GM19099 (cell line): ENCODE measurements around the gene SESN1.

Experiments
- POLR2A ChIP-seq: IDR thresholded peaks from 3 replicates; pipeline ENCODE4 v1.6.1; 2011; ENCODE audit warnings: low read depth; ENCODE audit not compliant: insufficient read length; ENCODE audit errors: extremely low read depth

The SESN1 gene

DNA sequence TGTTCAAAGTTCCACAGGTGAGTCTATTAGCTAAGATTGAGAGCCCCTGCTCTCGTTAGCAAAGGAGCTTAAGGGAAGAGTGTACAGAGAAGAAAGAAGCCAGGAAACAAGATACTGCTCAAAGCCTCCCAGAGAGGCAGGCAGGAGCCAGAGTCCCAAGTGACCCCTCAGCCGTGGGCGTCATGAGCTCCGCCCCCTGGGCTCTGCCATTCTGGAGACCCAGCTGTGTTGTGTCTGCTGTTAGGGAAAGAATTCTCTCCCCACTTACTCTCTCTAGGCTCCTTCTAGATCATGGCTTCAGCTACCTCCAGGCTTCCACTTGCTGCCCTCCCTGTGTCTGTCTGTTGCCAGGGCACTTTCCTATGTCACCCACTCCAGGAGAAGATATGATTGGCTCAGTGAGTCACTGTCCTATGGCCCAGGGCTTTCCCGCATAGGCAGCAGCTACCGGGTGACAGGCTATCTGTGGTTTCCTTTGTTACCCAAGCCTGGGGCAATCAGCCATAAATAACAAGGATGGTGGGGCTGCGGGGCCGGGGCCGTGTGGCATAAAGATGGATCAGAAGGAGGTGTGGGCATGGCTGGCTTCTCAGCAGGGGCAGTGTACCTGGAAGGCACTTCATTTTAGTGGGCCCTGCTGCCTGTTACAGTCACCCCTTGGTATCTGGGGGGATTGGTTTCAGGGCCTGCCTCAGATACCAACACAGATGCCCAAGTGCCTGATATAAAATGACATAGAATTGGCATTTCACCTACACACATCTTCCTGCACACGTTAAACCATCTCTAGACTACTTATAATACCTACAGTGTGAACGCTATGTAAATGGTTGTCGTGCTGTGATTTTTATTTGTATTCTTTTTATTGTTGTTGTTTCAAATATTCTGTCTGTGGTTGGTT, 127.5 kb downstream of the SESN1 start:
- no peak for TF ChIP-seq POLR2A

DNA sequence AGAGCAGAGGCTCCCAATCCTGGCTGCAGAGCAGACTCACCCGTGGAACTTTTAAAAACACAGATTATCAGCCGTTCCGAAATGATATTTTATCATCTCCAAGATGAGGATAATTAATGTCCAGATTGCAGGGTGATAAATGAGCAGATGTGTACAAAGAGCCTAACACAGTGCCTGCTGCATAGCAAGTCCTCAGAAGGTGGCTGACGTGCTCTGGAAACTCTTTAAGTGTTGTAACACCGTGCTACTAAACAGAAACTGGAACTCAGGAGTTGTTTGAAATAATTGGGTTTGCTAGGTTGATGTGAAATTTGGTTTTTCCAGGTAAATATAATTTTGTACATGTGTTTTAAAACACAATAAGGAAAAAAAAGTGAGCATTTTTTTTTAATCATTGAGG, 128.4 kb downstream of the SESN1 start:
- TF ChIP-seq POLR2A: no peak

DNA sequence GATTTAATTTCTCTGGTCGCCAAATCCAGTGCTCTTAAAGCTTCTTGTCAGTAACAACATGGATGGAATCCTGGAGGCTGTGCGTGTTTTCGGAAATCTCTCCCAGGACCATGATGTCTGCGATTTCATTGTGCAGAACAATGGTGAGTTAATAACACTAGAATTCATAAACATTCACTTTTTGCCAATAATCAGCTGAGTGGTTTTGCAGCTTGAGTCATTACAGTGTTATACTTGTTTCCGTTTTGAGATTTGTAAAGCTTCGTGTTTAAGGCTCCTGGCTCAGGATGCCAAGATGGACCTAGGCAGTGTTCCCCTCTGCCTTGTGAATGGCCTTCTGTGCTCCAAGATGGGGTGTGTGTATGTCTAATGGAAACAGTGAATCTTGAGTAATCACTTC, 132.7 kb downstream of the SESN1 start:
- no peak for TF ChIP-seq POLR2A

DNA sequence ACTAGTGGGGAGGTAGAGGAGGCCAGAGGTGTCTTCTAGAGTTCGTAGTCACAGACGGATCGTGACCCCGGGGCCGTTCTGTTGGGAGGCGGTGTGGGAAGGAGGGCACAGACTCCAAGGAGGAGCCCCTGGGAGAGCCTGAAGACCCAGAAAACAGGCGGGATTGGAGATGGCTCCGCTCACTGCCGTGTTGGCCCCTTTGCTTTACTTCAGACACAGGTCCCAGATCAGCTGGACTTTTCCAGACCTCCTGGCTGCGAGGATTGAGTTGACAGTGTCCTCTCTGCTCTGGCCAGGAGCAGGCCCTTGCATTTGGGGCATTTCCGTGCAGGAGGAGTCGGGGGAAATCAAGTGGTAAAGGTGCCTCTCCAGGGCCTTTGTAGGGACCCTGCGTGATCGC, 133.6 kb downstream of the SESN1 start:
- TF ChIP-seq POLR2A: no peak

DNA sequence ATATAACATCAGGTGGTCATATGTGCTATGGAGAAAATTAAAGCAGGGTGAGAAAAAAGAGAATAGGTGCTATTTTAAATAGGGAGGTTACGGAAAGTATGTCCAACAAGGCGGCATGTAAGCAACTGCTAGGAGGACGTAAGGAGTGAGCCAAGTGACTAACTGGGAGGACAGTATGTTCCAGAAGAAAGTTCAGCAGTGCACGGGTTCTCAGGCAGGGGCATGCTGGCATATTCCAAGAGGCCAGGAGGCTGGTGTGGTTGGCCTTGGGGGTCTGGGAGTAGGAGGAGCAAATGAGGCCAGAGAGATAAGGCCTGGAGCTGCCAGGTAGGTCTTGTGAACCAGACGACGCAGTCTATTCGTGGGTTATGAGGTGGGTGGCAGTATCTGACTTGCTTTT, 134.0 kb downstream of the SESN1 start:
- no peak for TF ChIP-seq POLR2A

DNA sequence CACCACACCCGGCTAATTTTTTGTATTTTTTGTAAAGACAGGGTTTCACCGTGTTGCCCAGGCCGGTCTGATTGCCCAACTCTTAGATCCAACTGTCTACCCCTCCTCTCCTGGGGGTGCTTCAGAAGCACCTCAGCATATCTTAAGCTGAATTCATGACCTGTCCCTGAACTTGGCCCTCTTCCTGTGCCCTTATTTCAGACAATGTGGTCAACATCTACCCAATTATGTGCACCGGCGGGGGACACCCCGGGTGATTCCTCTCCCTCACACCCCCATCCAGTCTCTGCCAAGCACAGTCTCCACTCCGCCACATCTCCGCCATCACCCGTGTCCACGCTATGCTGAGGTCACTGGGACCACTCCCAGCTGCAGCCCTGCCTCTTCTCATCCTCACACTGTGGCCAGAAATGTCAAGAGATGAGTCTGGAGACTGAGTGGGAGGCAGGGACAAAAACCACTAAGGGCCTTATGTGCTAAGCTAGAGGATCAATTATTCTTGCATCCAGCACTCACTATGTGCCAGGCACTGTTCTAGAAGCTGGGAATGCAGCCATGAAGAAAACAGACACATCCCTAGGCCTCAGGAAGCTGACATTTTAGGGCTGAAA, 134.6 kb downstream of the SESN1 start:
- no peak for TF ChIP-seq POLR2A

DNA sequence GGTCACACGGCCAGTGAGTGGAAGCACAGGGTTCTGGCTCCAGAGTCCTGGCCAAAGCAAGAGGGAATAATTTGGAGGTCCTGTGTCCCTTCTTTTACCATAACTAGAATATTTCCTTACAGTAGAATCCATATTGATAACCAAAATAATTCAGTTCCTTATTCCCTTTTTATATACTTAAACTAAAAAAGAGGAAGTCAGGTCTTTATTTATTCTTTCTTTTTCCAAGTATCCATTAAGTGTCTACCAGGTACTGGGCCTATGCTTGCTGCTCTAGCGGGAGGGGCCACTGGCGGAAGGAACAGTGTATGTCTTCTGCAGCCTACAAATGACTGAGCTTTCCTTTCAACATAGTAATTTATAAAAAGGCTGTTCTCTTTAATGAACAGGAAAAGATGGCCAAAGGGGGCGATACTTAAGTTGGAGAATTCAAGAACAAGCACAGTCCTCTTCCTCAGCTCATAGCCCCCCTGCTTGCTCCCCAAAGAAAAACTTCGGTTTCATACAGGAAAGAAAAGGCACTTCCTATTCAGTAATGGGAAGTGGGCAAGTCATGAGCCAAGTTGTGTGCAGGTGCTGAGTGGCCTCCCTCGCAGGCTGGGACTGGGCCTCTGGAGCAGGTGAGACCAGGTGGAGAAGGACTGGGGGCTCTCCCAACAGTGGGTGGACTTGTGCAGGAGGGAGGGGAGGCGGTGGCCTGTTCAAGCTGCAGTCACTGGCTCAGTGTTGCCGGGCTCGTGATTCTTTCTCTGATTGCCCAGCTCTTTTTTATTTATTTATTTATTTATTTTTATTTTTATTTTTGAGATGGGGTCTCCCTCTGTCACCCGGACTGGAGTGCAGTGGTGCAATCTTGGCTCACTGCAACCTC, 135.5 kb downstream of the SESN1 start:
- no peak for TF ChIP-seq POLR2A

DNA sequence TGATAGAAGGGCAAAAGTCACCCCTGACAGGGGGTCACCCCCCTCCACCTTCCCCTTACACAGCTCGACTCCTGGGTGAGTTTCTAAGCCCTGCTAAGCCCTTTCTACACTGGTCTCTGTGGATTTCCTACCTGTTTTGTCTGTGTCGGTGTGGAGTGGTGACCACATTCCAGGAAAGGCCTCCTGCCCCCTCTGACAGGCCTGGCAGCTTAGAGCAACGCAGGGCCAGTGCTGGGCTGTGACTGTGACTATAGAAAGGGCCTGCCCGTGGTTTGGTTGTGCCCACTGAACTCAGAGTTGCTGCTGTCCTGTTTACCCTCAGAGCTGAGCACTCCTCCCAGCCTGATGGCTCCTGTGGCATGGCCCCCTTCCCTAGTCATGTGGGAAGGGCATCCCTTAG, 137.4 kb downstream of the SESN1 start:
- no peak for TF ChIP-seq POLR2A

DNA sequence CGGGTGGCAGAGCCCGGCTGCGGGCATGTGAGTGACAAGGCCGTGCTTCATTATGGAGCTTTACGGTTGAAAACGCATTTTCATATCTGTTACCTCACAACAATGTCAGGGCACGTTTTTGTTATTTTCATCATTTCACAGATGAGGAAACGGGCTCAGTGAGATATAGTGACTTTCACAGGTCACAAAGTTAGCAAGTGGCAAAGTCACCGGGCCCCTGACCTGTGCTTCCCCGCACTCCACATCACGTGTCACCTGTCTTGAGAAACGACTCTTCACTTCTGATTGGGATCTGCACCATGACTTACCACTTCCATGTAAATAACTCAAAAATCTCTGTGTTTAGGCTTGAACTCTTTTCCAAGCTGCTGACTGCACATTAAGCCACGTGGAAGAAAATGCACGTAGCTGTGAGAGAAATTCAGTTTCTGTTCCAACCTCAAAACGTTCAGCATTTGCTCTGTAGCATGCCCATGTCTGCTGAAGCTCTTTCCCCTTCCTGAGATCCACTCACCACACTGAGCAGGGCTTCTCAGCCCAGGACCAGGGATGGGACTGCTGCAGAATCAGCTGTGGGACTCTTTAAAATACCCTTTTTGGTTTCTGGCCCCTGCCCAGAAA, 139.2 kb downstream of the SESN1 start:
- TF ChIP-seq POLR2A: no peak

DNA sequence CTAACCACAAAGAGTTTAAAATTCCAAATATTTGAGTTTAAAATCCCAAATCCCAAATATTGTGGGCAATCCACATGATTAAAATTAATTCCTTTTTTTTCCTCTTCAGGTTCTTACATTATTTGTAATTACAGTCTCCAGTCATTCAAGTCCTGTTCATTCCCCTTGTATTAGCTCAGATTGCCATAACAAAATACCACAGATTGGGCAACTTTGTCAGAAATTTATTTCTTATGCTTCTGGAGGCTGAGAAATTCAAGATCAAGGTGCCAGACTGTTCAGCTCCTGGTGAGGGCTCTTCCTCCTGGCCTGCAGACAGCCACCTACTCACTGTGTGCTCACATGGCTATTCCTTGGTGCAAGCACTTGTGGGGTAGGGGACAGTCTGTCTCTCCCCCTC, 141.0 kb downstream of the SESN1 start:
- TF ChIP-seq POLR2A: no peak

DNA sequence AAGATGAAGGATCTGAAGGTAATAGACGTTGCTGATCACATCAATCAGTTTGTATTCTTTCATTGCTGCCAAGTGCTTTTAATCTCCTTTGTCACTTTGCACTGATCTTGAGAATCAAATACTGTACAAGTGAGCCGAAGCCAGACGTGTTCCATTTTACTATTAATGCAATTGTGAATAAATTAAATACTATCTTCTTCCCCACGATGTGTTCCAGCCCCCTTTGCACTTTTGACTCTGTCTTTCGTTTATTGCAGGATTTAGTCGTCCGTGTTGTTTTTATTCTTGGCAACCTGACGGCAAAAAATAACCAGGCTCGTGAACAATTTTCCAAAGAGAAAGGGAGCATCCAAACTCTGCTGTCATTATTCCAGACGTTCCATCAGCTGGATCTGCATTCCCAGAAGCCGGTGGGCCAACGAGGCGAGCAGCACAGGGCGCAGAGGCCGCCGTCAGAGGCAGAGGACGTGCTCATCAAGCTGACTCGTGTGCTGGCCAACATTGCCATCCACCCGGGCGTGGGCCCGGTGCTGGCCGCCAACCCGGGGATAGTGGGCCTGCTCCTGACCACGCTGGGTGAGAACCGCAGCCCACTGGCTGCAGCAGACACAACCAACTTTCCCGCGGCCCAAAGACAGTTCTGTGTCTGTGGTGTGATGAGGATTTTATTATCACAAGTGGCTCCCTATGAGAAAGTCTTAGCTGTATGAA, 141.7 kb downstream of the SESN1 start:
- TF ChIP-seq POLR2A: no peak

DNA sequence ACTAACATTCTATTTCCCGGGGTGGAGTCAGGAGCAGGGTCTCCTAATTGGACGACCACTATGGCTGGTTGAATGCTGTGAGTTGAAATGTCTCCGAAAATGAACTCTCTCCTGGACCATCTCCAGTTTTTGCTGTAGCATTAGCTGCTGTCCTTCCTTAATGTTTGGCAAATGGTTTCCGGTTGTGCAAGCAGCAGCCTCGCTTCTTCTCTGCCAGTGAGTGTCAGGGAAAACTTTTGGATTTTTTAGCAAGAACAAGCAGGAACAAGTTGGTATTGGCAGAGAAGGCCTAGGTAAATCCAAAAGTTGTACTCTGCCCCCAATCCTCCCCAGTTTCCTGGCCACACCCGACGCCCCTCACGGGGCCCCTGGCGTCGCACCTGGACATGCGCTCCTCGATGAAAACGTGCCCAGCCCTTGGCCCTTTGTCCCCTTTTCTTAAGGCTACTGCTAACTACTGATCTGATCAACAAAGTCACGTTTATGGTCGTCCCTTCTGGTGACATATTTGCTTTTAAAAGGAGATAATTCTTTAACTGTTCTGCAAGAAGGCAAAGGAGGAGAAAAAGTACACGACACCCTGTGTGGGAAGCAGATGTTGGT, 143.2 kb downstream of the SESN1 start:
- no peak for TF ChIP-seq POLR2A

DNA sequence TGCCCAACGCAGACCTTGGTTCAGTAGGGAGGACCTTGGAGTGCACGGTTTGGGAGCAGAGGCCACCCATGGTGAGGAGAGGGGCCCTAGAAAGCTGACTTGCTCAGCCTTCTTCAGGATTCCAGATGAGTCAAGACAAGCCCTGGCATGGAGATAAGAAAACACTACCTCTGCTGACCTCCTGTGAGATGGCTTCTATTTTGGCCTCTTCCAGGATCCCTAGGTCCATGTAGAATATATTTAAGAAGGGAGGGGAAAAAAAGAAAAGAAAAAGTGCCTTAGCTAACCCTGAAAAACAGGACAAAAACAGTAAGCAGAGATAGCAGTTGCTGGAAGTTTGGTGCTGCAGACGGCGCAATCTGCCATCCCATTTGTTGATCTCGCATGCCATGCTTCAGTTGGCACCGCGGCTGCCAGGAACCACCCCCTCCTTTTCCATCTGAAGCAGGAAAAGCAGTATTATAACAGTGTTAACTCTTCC, 146.4 kb downstream of the SESN1 start:
- no peak for TF ChIP-seq POLR2A
